HG03064 (cell line): ENCODE results near the gene HSD3B7.
A peak's percentile ranks its signal among the peaks of the same experiment; 100 is the strongest.
"Not testable (repeated sequence)": the region's sequence is repeated elsewhere in the genome, so short reads cannot be mapped to it uniquely, and the experiment has no call there.

Experiments
- ATAC-seq: cut with Tn5 transposase; IDR thresholded peaks from one replicate; pipeline ENCODE4 v1.9.1; 2021; ENCODE audit warnings: low read depth; ENCODE audit not compliant: unreplicated experiment

Gene HSD3B7

GRCh38 chr16:30984669-30985400 lies at the start of gene HSD3B7:
Gene HSD3B7 (plus strand): TSS chr16:30985207. CDS start chr16:30985659, 452 bp downstream.
- no peak for ATAC-seq

GRCh38 chr16:30937692-30938091 lies 47.3 kb upstream of the HSD3B7 start:
- no peak for ATAC-seq

GRCh38 chr16:30939571-30939970 lies 45.4 kb upstream of the HSD3B7 start:
- not testable (repeated sequence) for ATAC-seq

- ATAC-seq, result peak; percentile 79
Observed at GRCh38 chr16:30941600-30942425, 43.2 kb upstream of the HSD3B7 start.

- ATAC-seq, result no peak
Observed at GRCh38 chr16:30942426-30942806, 42.6 kb upstream of the HSD3B7 start.

GRCh38 chr16:30944352-30944751 lies 40.7 kb upstream of the HSD3B7 start:
- no peak for ATAC-seq

- no peak for ATAC-seq
Observed at GRCh38 chr16:30946671-30947540, 38.1 kb upstream of the HSD3B7 start.

- ATAC-seq, result no peak
Observed at GRCh38 chr16:30947541-30947858, 37.5 kb upstream of the HSD3B7 start.

GRCh38 chr16:30947859-30948666 lies 36.9 kb upstream of the HSD3B7 start:
- no peak for ATAC-seq

- peak; percentile 59 for ATAC-seq
Observed at GRCh38 chr16:30948667-30949649, 36.0 kb upstream of the HSD3B7 start, which contains the start of gene ORAI3. Gene ORAI3 (plus strand): TSS chr16:30949068. CDS start chr16:30949290, 222 bp downstream.

- ATAC-seq, result peak; percentile 48
Observed at GRCh38 chr16:30949650-30950515, 35.1 kb upstream of the HSD3B7 start.

- ATAC-seq, result no peak
Observed at GRCh38 chr16:30950516-30951065, 34.4 kb upstream of the HSD3B7 start.

GRCh38 chr16:30951193-30951592 lies 33.8 kb upstream of the HSD3B7 start:
- no peak for ATAC-seq

- no peak for ATAC-seq
Observed at GRCh38 chr16:30951750-30952149, 33.3 kb upstream of the HSD3B7 start.

GRCh38 chr16:30953111-30953510 lies 31.9 kb upstream of the HSD3B7 start:
- ATAC-seq, result no peak

GRCh38 chr16:30953511-30954124 lies 31.4 kb upstream of the HSD3B7 start:
- no peak for ATAC-seq

- no peak for ATAC-seq
Observed at GRCh38 chr16:30954993-30955392, 30.0 kb upstream of the HSD3B7 start.
